Hindlimb muscle (tissue), 1 donor: ENCODE measurements around the gene STX19. TPM values are rescaled to one million over a fixed set of nuclear protein-coding genes. Genes with fewer than 3 reads are reported as not detected.
"Not testable (repeated sequence)": the region's sequence is repeated elsewhere in the genome, so short reads cannot be mapped to it uniquely, and the experiment has no call there.

Source experiments
- DNase-seq: peaks from one replicate; pipeline ENCODE4 v3.0.0-alpha.2; 2013
- polyA plus RNA-seq: library from polyadenylated mRNA; unstranded; fragments of 120-200 nt; gene quantifications from one replicate; pipeline ENCODE4 v1.2.1, GENCODE V29; 2013; ENCODE audit not compliant: insufficient read length

The STX19 gene
- polyA plus RNA-seq = not detected

- DNase-seq = no peak
Observed at GRCh38 chr3:94028093-94028837, at the start of gene STX19. Gene STX19 (minus strand): TSS chr3:94028597. CDS start chr3:94015269, 13,328 bp downstream.

DNA sequence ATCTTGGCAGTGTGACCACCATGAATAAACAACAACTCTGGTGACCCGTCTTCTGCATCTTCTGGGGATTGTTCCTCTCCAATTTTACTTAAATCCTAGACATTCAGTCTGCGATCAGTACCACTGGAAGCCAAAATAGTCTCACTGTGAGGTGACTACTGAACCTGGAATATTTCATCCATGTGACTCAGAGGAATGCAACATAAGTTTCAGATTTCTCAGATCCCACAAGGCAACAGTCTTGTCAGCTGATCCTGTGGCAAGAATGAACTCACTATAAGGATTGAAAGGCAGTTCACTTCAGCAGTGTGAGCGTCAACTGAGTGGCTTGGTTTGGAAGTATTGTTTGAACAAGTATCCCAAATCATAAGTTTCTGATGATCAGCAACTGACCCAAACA, 47.7 kb upstream of the STX19 start:
- DNase-seq = no peak

GRCh38 chr3:94071713-94072284, 43.4 kb upstream of the STX19 start:
- no peak for DNase-seq

DNA sequence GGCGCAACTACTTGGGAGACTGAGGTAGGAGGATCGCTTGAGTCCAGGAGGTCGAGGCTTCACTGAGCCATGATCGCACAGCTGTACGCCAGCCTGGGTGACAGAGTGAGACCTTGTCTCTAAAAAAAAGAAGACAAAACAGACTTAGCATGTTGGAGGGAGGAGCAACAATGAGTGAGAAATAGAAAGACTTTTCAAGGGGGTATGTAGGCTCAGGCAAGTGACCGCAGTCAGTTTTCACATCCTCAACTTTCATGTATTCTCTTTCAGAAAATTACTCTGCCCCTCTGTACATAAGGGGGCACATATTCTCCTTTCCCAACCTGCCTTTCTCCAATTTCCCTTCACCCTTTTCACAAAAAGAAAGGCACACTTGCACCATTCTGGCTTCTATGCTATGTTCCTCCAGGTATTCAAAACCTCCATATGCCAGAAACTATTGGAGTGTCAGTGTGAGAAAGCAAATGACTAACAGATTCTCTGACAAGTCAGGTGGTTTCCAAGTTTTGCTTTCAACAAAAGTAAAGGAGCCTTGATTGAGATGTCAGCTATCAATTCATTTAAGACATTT, 42.0 kb upstream of the STX19 start:
- no peak for DNase-seq

DNA sequence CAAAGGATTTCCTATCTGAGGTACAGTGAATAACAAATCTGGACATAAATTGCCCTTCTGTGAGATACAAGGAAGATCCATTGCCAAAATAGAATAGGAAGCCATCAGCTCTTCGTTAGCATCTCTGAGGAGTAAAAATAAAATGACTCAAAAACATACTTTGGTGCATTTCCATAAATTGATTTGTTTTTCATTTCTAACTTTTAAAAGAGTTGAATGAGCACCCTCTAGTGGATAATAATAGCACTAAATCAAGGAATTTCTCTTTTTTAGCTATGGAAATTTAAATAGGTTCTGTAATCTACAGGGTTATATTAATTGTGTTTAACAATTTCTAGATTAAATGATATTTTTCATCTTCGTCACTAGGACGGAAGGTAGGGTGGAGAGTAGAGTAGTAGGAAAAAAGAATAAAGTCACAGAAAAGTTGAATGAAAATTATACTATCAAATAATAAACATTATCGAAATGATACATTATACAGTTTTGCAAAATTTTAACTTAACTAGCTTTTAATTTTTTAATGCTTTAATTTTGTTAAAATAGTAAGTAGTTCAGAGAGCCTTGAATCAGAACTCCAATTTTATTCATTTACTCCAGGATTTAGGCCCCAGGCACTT, 40.9 kb upstream of the STX19 start:
- DNase-seq = peak; percentile 13

GRCh38 chr3:94066506-94067500, 38.4 kb upstream of the STX19 start:
- no peak for DNase-seq

DNA sequence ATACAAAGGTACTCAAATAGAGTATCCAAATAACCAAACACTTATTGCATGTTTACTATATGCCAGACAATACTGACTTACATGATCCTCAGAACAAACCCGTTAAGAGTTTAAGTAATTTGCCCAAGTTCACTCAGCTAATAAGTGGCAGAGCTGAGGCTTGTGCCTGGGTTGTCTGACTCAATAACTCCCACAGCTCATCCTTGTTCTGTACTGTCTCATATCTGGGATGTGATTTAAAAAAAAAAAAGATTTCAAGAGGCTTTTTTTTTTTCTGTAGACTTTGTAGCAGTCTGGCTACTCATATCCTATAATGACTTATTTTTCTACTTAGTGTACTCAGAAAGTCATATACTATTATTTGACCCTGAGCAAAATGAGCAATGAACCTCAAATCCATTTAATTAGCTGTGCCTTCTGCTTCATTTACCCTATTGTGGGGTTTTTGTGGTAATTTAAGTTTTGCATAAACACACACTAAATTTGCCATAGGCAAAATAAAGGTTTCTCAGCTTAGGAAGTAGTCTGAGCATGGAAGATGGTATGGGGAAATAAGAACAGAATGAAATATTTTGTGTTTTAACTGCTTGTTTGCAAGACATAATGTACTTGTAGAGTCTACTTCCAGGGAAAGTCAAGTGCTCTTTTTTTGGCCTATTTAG, 37.6 kb upstream of the STX19 start:
- no peak for DNase-seq

DNA sequence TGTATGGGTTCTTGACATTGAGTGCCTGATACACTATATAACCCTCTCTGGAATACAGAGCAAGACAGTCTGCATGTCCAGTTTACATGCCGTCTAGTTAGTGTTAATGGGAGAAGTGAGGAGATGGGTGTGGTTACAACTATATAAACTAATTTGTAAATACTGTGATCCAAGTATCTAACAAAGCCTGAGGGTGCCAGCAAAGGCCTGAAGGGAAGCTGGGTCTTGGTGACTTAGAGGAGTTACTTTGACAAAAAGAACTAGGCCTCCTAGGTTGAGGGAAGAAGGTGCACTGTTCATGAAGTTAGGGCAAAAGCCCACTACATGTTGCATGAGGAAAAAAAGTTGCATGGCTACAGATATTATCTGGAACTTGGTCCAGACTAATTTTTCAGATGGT, 36.7 kb upstream of the STX19 start:
- DNase-seq = no peak

DNA sequence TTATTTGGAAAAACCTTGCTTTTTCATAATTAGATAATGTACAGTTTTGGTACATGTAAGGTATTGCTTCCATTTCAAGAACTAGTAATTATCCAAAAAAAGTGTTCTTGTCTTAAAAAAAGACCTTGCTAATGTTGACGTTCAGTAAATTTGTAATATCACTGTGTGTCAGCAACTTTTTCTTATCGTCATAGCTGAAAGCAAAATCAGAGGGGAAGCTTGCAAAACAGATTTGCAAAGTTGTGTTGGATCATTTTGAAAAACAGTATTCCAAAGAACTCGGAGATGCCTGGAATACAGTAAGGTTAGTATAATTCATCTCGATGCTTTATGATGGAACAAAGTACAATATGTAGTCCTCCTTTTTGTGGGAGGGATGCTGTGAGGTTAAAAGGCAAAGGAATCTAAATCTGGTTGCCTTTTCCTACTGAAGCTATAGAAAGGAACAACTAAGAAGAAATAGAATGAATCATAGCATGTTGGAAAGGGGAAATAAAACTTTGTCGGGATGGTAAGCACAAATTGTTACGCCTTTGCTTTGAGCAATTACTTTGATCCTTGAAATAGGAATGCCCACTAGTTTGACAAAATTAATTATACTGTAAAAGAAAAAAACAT, 36.0 kb upstream of the STX19 start:
- no peak for DNase-seq

GRCh38 chr3:94063496-94064119, 35.2 kb upstream of the STX19 start:
- no peak for DNase-seq

DNA sequence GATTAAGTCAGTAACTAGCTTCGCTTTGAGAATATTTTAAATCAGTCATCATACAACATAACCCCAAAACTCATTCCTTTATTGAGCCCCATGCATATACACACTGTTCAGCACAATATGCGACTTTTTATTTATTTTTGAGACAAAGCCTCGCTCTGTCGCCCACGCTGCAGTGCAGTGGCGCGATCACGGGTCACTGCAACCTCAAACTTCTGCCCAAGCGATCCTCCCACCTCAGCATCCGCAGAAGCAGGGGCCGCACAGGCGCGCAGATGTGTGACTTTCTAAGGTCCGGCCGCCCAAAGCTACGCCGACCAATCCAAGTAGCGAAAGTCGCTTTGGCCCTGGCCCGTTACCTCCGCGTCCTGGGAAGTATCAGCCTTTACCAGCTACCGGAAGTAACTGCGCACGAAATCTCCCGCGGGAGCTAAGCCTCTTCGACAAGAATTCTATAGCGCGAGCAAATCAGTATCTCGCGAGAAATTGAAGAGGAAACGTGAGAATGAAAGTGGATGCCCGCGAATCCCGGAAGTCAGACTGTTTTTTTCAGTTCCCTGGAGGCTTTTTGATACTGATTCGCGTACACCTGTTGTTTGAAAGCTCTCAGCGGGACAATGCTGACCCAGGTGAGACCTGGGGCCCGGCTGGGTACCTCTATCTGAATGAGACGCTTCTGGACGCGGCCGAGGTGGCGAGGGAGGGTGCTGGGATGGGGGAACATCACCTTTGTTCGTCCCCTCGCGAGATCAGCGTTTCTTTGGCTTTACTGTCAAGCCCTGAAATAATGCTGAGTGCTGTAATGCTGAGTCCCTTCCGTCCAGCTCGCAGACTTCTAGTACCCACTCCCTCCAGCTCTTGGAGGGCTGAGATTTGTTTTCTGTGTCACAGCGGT, 34.4 kb upstream of the STX19 start, which contains the start of the genes DHFR2 and NSUN3:
TSS of gene DHFR2 (minus strand) at position 404 of the 892 bp plus-strand sequence. CDS start 1,405 bp downstream, outside the sequence.
TSS of gene NSUN3 (plus strand) at position 549 of the 892 bp plus-strand sequence. CDS start at position 615, 66 bp downstream.
- peak; percentile 96 for DNase-seq

- DNase-seq = no peak
Observed at GRCh38 chr3:94061297-94061696, 32.9 kb upstream of the STX19 start.

DNA sequence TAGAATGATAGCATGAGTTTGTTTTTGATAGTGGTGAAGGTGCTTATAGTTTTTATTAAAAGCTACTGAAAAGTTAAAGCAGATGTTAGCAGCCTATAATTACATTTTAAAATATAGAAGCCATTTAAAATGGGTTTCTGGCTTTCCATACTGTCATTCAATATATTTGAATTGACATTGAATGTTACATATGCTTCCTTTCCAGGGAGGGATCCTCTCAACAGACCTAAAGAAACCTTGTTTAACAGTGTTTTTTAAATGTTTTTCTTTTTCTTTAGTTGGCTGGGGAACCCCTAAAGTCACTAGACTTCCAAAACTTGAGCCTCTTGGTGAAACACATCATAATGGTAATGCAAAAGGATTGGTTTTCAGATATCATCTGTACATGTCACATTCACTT, 22.1 kb upstream of the STX19 start:
- DNase-seq = no peak

DNA sequence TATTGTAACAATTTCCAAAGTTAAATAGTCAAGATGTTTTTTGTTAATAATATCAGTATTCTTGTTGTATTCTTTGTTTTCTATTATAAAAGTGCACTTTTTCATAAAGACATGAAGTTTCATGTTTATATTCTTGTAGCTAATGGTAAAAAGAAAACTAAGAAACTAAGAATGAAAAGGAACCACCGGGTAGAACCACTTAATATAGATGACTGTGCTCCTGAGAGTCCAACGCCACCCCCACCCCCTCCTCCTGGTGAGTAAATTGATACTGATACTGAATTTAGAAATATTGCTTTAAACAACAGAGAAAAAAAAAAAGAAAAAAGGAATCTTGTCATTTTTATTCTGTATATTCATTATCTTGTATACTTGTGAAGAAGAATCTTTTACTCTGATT, 20.9 kb upstream of the STX19 start:
- DNase-seq = no peak

GRCh38 chr3:94046533-94046932, 18.1 kb upstream of the STX19 start:
- no peak for DNase-seq

- DNase-seq = not testable (repeated sequence)
Observed at GRCh38 chr3:94044100-94044936, 15.9 kb upstream of the STX19 start.

- DNase-seq = no peak
Observed at GRCh38 chr3:94043285-94043684, 14.9 kb upstream of the STX19 start.

DNA sequence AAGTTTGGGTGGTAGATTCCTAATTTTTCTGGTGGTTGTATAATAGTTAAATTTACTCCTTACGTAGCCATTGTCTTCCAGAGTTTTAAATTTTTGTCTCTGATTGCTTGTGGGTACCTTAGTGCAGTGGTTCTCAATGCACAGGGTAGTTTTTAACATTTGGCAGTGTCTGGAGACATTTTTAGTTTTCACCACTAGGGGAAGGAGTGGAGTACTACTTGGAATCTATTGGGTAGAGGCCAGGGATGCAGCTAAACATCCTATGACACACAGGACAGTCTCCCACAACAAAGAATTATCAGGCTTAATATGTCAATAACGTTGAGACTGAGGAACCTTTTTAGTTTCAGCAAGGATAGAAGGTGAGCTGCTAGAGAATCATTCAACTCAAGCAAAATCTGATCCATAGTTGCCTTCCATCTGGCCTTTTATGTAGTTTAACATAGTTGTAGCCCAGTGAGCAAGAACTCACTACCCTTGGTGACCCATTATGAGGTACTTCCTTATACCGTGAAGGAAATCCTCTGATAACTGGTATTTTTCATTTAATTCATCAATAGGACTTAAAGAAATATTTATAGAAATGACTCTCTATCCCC, 8.6 kb upstream of the STX19 start:
- DNase-seq = peak; percentile 4
